Nephron progenitor cell (in vitro differentiated cells): ENCODE data around the gene TAF3.

Experiments
- DNase-seq: peaks from one replicate; pipeline ENCODE4 v3.0.0; 2021
- H3K27ac Mint-ChIP-seq: 2 replicates; pipeline ENCODE4 v1.8.0; 2021; ENCODE audit warnings: mild to moderate bottlenecking, moderate library complexity, mixed read lengths
- H3K27me3 Mint-ChIP-seq: 2 replicates; pipeline ENCODE4 v1.8.0; 2021; ENCODE audit warnings: mild to moderate bottlenecking, low read depth, mixed read lengths; ENCODE audit not compliant: poor library complexity
- H3K36me3 Mint-ChIP-seq: 2 replicates; pipeline ENCODE4 v1.8.0; 2021; ENCODE audit warnings: low read depth, mixed read lengths
- H3K4me1 Mint-ChIP-seq: 2 replicates; pipeline ENCODE4 v1.8.0; 2021; ENCODE audit warnings: mixed read lengths
- H3K4me3 Mint-ChIP-seq: 2 replicates; pipeline ENCODE4 v1.8.0; 2021; ENCODE audit warnings: mild to moderate bottlenecking, moderate library complexity, mixed read lengths
- H3K9me3 Mint-ChIP-seq: 2 replicates; pipeline ENCODE4 v1.8.0; 2021; ENCODE audit warnings: mild to moderate bottlenecking, moderate library complexity, mixed read lengths
- TF ChIP-seq, protein P1 (sequence below): fragments of 200-600 bp; sonication (generic); IDR thresholded peaks from 2 replicates; pipeline ENCODE4 v1.5.0; 2021; ENCODE audit warnings: antibody characterized with exemption

Gene TAF3

DNA sequence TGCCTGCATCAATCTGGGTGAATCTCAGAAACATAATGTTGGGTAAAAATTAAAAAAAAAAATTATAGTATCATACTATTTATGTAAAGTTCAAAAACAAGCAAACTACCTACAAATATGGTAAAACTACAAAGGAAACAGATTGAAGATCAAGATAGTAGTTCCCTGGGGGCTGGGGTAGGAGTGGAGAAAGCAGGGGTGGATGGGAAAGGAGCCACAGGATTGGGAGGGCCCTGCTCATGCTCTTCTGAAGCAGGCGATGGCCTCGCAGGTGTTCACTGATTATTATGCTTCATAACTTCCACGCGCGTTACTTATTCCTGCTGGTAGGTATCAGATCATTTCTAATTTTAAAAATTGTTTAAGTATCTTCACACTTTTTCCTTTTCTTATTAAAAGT lies 140.1 kb downstream of the TAF3 start:
- H3K4me1 Mint-ChIP-seq: peaks cover 3% of the 10 kb centered on the region
- DNase-seq: no peak
- TF ChIP-seq, protein P1, sequence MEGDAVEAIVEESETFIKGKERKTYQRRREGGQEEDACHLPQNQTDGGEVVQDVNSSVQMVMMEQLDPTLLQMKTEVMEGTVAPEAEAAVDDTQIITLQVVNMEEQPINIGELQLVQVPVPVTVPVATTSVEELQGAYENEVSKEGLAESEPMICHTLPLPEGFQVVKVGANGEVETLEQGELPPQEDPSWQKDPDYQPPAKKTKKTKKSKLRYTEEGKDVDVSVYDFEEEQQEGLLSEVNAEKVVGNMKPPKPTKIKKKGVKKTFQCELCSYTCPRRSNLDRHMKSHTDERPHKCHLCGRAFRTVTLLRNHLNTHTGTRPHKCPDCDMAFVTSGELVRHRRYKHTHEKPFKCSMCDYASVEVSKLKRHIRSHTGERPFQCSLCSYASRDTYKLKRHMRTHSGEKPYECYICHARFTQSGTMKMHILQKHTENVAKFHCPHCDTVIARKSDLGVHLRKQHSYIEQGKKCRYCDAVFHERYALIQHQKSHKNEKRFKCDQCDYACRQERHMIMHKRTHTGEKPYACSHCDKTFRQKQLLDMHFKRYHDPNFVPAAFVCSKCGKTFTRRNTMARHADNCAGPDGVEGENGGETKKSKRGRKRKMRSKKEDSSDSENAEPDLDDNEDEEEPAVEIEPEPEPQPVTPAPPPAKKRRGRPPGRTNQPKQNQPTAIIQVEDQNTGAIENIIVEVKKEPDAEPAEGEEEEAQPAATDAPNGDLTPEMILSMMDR: no peak
- H3K4me3 Mint-ChIP-seq: no peak overlapping the region
- H3K27ac Mint-ChIP-seq: no peak overlapping the region
- no peaks in the 10 kb centered on the region for H3K9me3 Mint-ChIP-seq
- peaks cover 9% of the 10 kb centered on the region for H3K36me3 Mint-ChIP-seq
- H3K27me3 Mint-ChIP-seq: no peaks in the 10 kb centered on the region

DNA sequence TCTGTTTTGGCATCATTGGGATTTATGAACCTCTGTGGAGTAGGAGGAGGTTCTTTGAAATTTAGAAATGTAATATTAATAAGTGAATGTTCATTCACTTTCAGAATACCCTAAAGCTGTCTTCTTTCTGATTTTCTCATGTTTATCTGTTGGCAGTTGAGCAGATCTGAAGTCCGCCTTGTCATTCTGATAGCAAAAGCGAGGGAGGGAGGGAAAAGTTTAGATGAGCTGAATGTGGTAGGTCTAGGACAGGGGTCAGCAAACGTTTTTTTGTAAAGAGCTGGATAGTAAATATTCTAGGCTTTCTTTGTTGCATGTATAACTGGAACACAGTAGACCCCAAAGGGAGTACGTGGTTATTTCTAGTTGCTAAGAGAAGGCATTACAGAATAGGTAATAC lies 141.8 kb downstream of the TAF3 start:
- H3K4me3 Mint-ChIP-seq: no peak overlapping the region
- DNase-seq: no peak
- H3K9me3 Mint-ChIP-seq: no peaks in the 10 kb centered on the region
- peaks cover 26% of the 10 kb centered on the region for H3K36me3 Mint-ChIP-seq
- H3K27me3 Mint-ChIP-seq: no peaks in the 10 kb centered on the region
- H3K4me1 Mint-ChIP-seq: no peaks in the 10 kb centered on the region
- TF ChIP-seq, protein P1: no peak
- H3K27ac Mint-ChIP-seq: no peak overlapping the region

DNA sequence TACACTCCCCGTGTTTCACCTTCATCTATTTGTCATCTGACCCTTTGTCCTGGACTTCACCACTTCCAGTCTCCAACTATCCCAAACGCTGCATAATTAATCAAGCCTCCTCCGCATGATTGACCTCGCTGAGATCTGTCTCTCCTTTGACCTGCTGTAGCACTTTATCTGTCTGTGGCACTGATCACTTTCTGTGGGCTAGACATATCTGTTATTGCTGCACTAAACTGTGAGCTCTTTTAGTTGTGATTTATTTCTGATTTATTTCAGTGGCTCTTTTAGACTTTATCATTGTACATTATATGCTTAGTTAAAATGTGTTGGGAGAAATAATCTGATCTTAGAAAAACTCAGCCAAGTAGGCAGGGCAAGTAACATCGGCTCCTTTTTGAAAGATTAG lies 144.3 kb downstream of the TAF3 start:
- peaks cover 2% of the 10 kb centered on the region for H3K27me3 Mint-ChIP-seq
- DNase-seq: no peak
- H3K4me1 Mint-ChIP-seq: no peaks in the 10 kb centered on the region
- TF ChIP-seq, protein P1: no peak
- H3K9me3 Mint-ChIP-seq: no peaks in the 10 kb centered on the region
- H3K27ac Mint-ChIP-seq: no peak overlapping the region
- H3K36me3 Mint-ChIP-seq: peaks cover 31% of the 10 kb centered on the region
- H3K4me3 Mint-ChIP-seq: no peak overlapping the region

- Mint-ChIP-seq H3K9me3 (no peaks in the 10 kb centered on the region), H3K4me3 (no peak overlapping the region), H3K4me1 (peaks cover 3% of the 10 kb centered on the region), H3K36me3 (peaks cover 32% of the 10 kb centered on the region), H3K27me3 (peaks cover 2% of the 10 kb centered on the region), H3K27ac (no peak overlapping the region)
- TF ChIP-seq, protein P1: no peak
- no peak for DNase-seq
Measured at GRCh38 chr10:7965457-7965856, 147.2 kb downstream of the TAF3 start.

GRCh38 chr10:7967035-7967434 lies 148.7 kb downstream of the TAF3 start:
- no peak overlapping the region for H3K4me3 Mint-ChIP-seq
- H3K27me3 Mint-ChIP-seq: peaks cover 2% of the 10 kb centered on the region
- no peak overlapping the region for H3K27ac Mint-ChIP-seq
- TF ChIP-seq, protein P1: no peak
- peaks cover 3% of the 10 kb centered on the region for H3K4me1 Mint-ChIP-seq
- peaks cover 32% of the 10 kb centered on the region for H3K36me3 Mint-ChIP-seq
- no peaks in the 10 kb centered on the region for H3K9me3 Mint-ChIP-seq
- no peak for DNase-seq

GRCh38 chr10:7968510-7969112 lies 150.3 kb downstream of the TAF3 start:
- H3K4me3 Mint-ChIP-seq: no peak overlapping the region
- H3K27me3 Mint-ChIP-seq: peaks cover 2% of the 10 kb centered on the region
- TF ChIP-seq, protein P1: no peak
- no peaks in the 10 kb centered on the region for H3K9me3 Mint-ChIP-seq
- peaks cover 3% of the 10 kb centered on the region for H3K4me1 Mint-ChIP-seq
- peaks cover 26% of the 10 kb centered on the region for H3K36me3 Mint-ChIP-seq
- H3K27ac Mint-ChIP-seq: no peak overlapping the region
- DNase-seq: no peak
